Measurements from ENCODE around the gene CCDC183.
A peak's percentile ranks its signal among the peaks of the same experiment; 100 is the strongest.

DNA sequence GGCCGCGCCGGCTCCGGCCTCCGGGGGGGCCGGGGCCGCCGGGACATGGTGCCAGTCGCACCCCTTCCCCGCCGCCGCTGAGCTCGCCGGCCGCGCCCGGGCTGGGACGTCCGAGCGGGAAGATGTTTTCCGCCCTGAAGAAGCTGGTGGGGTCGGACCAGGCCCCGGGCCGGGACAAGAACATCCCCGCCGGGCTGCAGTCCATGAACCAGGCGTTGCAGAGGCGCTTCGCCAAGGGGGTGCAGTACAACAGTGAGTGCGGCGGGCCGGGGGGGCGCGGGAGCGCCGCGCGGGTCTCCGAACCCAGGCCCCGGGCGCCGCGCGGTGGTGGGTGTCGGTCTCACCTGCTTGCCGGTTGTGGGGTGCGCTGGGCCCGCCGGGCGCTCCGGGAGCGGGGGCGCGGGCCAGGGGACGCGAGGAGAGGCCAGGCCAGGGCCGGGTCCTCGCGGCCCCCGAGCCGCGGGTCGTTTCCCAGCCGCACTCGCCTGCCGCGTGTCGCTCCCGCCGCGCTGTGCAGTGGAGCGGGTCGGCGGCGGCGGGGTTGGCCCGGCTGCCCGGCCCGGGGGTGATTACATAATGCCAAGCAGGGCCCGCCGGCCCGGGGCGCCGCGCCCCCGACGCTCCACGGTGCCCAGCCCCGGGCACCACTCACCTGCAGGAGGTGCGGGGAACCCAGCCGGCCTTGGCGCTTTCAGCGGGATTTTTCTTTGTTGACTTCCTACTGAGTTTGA, 12.1 kb downstream of the CCDC183 start:
- TF ChIP-seq CTCF (conservative IDR thresholded peaks at IDR 0.05) (no peak), ZFX (IDR thresholded peaks at IDR 0.05) (peak; percentile 82)

Data from C4-2B (cell line).